Stomach (tissue), 9 donors: ENCODE measurements around the gene DEPDC5. TPM values are rescaled to one million over a fixed set of nuclear protein-coding genes. Genes with fewer than 3 reads are reported as not detected.

Source experiments
- DNase-seq, 2 donors: peaks; one replicate each; pipeline versions ENCODE4 v3.0.0 to v3.0.0-alpha.2; 2013 to 2019
- H3K27ac ChIP-seq, 5 donors: fragments of 200-600 bp in 4 of 5; sonication (generic) in 4 of 5; one replicate each; pipeline ENCODE4 v1.5.1; 2013 to 2019; ENCODE audit warnings: mild to moderate bottlenecking in 1 of 5, moderate library complexity in 1 of 5
- H3K27me3 ChIP-seq, 3 donors: fragments of 200-600 bp; sonication (generic); one replicate each; pipeline ENCODE4 v1.5.1; 2017 to 2019; ENCODE audit warnings: mixed run types in 1 of 3
- H3K36me3 ChIP-seq, 4 donors: fragments of 200-600 bp; sonication (generic); 1 replicate in 3 of 4; 2 replicates in 1 of 4; pipeline ENCODE4 v1.5.1; 2016 to 2019
- H3K4me1 ChIP-seq, 4 donors: fragments of 200-600 bp; sonication (generic); one replicate each; pipeline ENCODE4 v1.5.1; 2016 to 2019
- H3K4me3 ChIP-seq, 4 donors: fragments of 200-600 bp; sonication (generic) in 3 of 4; one replicate each; pipeline ENCODE4 v1.5.1; 2016 to 2019; ENCODE audit warnings: mild to moderate bottlenecking in 1 of 4
- H3K9me3 ChIP-seq, 4 donors: fragments of 200-600 bp; sonication (generic); one replicate each; pipeline ENCODE4 v1.5.1; 2016 to 2019
- EP300 ChIP-seq: sonication (generic); formaldehyde crosslinking; IDR thresholded peaks from one replicate; pipeline ENCODE4 v1.6.1; 2017; ENCODE audit warnings: antibody characterized with exemption
- POLR2A ChIP-seq, 4 donors: fragments of 450-650 bp; IDR thresholded peaks; one replicate each; pipeline ENCODE4 v1.6.1; 2016; ENCODE audit warnings: antibody characterized with exemption in 4 of 4, control low read depth in 2 of 4, mild to moderate bottlenecking in 1 of 4, moderate library complexity in 1 of 4
- POLR2AphosphoS5 ChIP-seq, 3 donors: sonication (generic); formaldehyde crosslinking; IDR thresholded peaks; one replicate each; pipeline ENCODE4 v1.6.1; 2016; ENCODE audit warnings: antibody characterized with exemption in 3 of 3
- WGBS, 5 donors: extraction: QIAGEN DNeasy Blood & Tissue Kit in 3 of 5; methylation state at CpG; one replicate each; pipeline versions ENCODE4 v1.1.5 to v1.1.7; 2013 to 2018; 5-methylcytosine and 5-hydroxymethylcytosine counted together
- intact Hi-C: fragments of 100-400 bp; cut with DNase I; formaldehyde crosslinking; loops from one replicate; pipeline ENCODE4 v1.15.1; 2023; ENCODE audit warnings: low total_unique reads
- polyA plus RNA-seq, 3 donors: library from polyadenylated mRNA; stranded (reverse); fragments of 200-250 nt; gene quantifications; one replicate each; pipeline ENCODE4 v1.2.3, GENCODE V29; 2013
- total RNA-seq, 5 donors: library from RNA; depleted of rRNA; stranded (reverse); fragments of >200 nt; gene quantifications; one replicate each; pipeline versions ENCODE4 v1.1.0 to v1.2.3, GENCODE V29; 2014 to 2016
- TF ChIP-seq, protein P1 (sequence below), 7 experiments: fragments of 450-650 bp in 4 of 7; fragments of 200-600 bp in 3 of 7; sonication (generic) in 3 of 7; IDR thresholded peaks; one replicate each; pipeline ENCODE4 v1.5.1; 2016 to 2019; ENCODE audit warnings: antibody characterized with exemption in 7 of 7, control low read depth in 2 of 7, mild to moderate bottlenecking in 1 of 7
- donor health status: healthy with polysubstance abuse.
- donor health status: Bipolar disorder and iron deficiency.
- donor health status: healthy.

The DEPDC5 gene
- total and polyA plus RNA-seq, 8 donors: 4.7 to 39.1 (median 20.2) TPM

DNA sequence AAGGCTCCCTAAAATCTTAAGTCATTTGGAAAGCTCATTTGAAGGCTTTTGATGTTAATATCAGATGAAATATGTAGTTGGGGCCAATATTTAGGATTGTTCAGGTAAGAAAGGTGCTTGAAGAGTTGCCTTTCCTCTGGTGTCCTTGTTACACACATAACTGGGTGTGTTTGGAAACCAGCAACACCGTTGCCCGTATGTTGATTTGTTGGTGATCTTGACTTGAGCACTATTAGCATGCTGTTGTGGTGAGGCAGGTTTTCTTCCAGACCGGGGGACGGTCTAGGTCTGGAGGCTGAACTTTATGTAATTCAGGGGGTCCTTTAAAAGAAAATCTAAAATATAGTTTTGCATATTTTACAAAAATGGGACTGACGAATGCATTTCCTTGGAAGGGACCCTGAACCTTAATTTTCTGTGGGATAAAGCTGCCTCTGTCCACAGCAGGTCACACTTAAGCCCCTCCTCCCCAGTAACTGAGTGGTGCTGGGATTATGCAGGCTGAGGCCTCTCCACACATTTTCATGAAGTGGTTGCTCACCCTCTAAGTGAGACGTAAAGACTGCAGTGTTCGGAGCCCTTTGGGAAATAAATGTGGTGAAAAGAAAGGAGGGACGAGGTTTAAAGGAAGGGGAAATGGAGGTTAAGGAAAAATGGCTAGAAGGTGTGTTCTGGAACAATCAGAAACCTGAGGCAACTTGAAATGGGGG is 192.3 kb downstream of the DEPDC5 start:
- no peaks in the 10 kb centered on the region for H3K9me3 ChIP-seq
- intact Hi-C loops: no loop called here
- peak in 1 of 2 donors; percentile 51 for DNase-seq
- 14 to 33% (median 25%) methylated on average over 8 of the region's 8 CpGs for WGBS, 5 donors
- no peaks in the 10 kb centered on the region for H3K27me3 ChIP-seq
- peaks cover 22 to 63% (median 43%) of the 10 kb centered on the region in 4 donors for H3K4me1 ChIP-seq
- H3K27ac ChIP-seq: peak overlapping the region; percentile 72 to 100 (median 96)
- peaks cover 8 to 36% (median 26%) of the 10 kb centered on the region in 4 donors for H3K36me3 ChIP-seq
- TF ChIP-seq EP300: no peak
- no peak for TF ChIP-seq POLR2A (IDR thresholded peaks at IDR 0.05)
- TF ChIP-seq, protein P1, sequence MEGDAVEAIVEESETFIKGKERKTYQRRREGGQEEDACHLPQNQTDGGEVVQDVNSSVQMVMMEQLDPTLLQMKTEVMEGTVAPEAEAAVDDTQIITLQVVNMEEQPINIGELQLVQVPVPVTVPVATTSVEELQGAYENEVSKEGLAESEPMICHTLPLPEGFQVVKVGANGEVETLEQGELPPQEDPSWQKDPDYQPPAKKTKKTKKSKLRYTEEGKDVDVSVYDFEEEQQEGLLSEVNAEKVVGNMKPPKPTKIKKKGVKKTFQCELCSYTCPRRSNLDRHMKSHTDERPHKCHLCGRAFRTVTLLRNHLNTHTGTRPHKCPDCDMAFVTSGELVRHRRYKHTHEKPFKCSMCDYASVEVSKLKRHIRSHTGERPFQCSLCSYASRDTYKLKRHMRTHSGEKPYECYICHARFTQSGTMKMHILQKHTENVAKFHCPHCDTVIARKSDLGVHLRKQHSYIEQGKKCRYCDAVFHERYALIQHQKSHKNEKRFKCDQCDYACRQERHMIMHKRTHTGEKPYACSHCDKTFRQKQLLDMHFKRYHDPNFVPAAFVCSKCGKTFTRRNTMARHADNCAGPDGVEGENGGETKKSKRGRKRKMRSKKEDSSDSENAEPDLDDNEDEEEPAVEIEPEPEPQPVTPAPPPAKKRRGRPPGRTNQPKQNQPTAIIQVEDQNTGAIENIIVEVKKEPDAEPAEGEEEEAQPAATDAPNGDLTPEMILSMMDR (IDR thresholded peaks at IDR 0.05): no peak
- TF ChIP-seq POLR2AphosphoS5 (IDR thresholded peaks at IDR 0.05): no peak
- H3K4me3 ChIP-seq: peak overlapping the region; percentile 76 to 99 (median 87)

DNA sequence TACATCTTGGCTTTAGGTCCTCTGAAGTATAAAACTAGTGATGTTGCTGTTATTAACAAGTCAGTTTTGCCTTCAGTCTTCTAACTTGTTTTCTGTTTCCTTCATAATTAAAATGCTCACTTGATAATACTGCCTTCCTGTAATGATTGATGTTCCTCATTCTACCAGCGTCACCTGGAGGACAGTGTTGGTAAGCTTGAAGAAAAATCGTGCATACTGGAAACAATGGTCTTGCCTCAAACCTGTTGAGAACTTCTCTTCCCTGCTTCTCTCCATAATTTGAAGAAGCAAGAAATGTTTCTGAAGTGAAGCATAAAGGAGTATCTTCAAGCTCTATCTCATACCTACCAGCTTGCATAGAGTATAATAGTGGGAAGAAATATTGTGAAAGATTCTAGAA is 193.5 kb downstream of the DEPDC5 start:
- Histone ChIP-seq H3K4me3 (peak overlapping the region in 1 of 4 donors; percentile 76), H3K9me3 (no peaks in the 10 kb centered on the region), H3K4me1 (peaks cover 34 to 75% (median 55%) of the 10 kb centered on the region in 4 donors), H3K27me3 (no peaks in the 10 kb centered on the region), H3K27ac (peak overlapping the region in 4 of 5 donors; percentile 43 to 100 (median 98)), H3K36me3 (peaks cover 8 to 36% (median 26%) of the 10 kb centered on the region in 4 donors)
- WGBS, 5 donors: 3 to 18% (median 8%) methylated on average over 2 of the region's 2 CpGs
- TF ChIP-seq, protein P1 (IDR thresholded peaks at IDR 0.05): peak in 5 of 7 experiments; percentile 27 to 69 (median 39)
- TF ChIP-seq POLR2AphosphoS5 (IDR thresholded peaks at IDR 0.05): no peak
- peak in 1 of 2 donors; percentile 80 for DNase-seq
- intact Hi-C loops: no loop called here

DNA sequence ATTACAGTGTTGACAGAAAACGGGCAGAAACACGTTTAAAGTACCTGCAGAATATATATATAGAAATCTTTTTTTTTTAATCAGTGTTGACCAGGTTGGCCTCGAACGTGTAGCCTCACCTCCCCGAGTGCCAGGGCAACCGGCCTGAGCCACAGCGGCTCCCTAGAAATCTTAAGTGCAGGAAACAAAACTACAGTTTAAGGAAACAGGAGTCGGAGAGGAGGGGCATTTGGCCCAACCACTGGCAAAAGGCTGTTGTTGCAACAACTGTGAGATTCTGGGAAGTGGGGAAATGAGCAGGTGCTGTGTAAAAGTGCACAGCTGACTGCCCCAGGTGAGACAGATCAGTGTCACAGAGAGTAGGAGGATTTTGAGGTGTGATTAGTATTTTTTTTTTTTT is 194.2 kb downstream of the DEPDC5 start:
- Histone ChIP-seq H3K27ac (peak overlapping the region in 3 of 5 donors; percentile 19 to 96 (median 40)), H3K36me3 (peaks cover 8 to 36% (median 26%) of the 10 kb centered on the region in 4 donors), H3K4me3 (no peak overlapping the region), H3K4me1 (peaks cover 41 to 81% (median 62%) of the 10 kb centered on the region in 4 donors), H3K9me3 (no peaks in the 10 kb centered on the region), H3K27me3 (no peaks in the 10 kb centered on the region)
- no peak for TF ChIP-seq EP300
- no peak for TF ChIP-seq POLR2AphosphoS5 (IDR thresholded peaks at IDR 0.05)
- TF ChIP-seq POLR2A (IDR thresholded peaks at IDR 0.05): no peak
- TF ChIP-seq, protein P1 (IDR thresholded peaks at IDR 0.05): no peak
- intact Hi-C loops: no loop called here
- no peak for DNase-seq
- WGBS, 5 donors: 25 to 49% (median 39%) methylated on average over 8 of the region's 8 CpGs

DNA sequence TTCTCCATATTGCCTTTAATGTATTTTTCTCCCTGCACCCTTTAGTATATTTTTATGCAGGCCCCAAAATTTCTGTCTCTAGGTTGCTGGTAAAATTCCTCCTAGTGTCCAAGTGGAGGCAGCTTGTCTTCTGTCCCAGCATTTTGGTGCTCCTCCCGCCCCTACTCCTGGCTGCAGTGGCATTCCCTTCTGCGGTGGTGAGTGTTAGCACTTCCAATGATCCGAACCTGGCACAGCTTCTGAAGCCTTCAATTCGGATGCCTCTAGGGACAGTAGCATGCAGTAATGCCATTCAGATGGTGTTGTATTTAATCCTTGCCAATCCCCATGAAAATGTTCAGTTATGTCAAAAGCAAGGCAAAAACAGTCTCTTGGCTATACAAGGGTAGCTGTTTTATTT is 196.4 kb downstream of the DEPDC5 start:
- Histone ChIP-seq H3K27ac (peak overlapping the region in 4 of 5 donors; percentile 9 to 84 (median 66)), H3K4me3 (no peak overlapping the region), H3K4me1 (peaks cover 54 to 94% (median 71%) of the 10 kb centered on the region in 4 donors), H3K36me3 (peaks cover 8 to 39% (median 27%) of the 10 kb centered on the region in 4 donors), H3K27me3 (no peaks in the 10 kb centered on the region), H3K9me3 (no peaks in the 10 kb centered on the region)
- intact Hi-C loops: no loop called here
- WGBS, 5 donors: 53 to 83% (median 77%) methylated on average over 4 of the region's 4 CpGs
- DNase-seq: no peak
- no peak for TF ChIP-seq EP300
- TF ChIP-seq POLR2AphosphoS5 (IDR thresholded peaks at IDR 0.05): no peak
- TF ChIP-seq, protein P1 (IDR thresholded peaks at IDR 0.05): no peak
- no peak for TF ChIP-seq POLR2A (IDR thresholded peaks at IDR 0.05)
